RWPE2 (cell line): ENCODE measurements around the gene IRX5.

ENCODE experiments used
- ATAC-seq: fragments of 200-7000 bp; cut with Tn5 transposase; 3 replicates; pipeline ENCODE4 v1.9.1; 2021; ENCODE audit warnings: low read depth
- DNase-seq: peaks from one replicate; pipeline ENCODE4 v3.0.0-alpha.2; 2020; ENCODE audit warnings: low spot score
- H3K27ac ChIP-seq: fragments of 450-650 bp; 2 replicates; pipeline ENCODE4 v1.5.1; 2017; ENCODE audit warnings: mild to moderate bottlenecking; ENCODE audit not compliant: poor library complexity, severe bottlenecking
- H3K27me3 ChIP-seq: fragments of 250-450 bp; sonication (Bioruptor Pico); 2 replicates; pipeline ENCODE4 v1.5.1; 2021; ENCODE audit warnings: mild to moderate bottlenecking, moderate library complexity; ENCODE audit not compliant: insufficient read depth, poor library complexity, severe bottlenecking
- H3K36me3 ChIP-seq: fragments of 250-450 bp; sonication (Bioruptor Pico); 2 replicates; pipeline ENCODE4 v1.5.1; 2020; ENCODE audit warnings: low read depth, mild to moderate bottlenecking, moderate library complexity
- H3K4me1 ChIP-seq: fragments of 250-450 bp; sonication (Bioruptor Pico); 2 replicates; pipeline ENCODE4 v1.5.1; 2021; ENCODE audit warnings: mild to moderate bottlenecking, moderate library complexity; ENCODE audit not compliant: insufficient read depth, poor library complexity, severe bottlenecking
- H3K4me3 ChIP-seq: fragments of 250-450 bp; sonication (Bioruptor Pico); 2 replicates; pipeline ENCODE4 v1.5.1; 2021; ENCODE audit warnings: mild to moderate bottlenecking, moderate library complexity; ENCODE audit not compliant: severe bottlenecking
- H3K9me3 ChIP-seq: fragments of 250-450 bp; sonication (Bioruptor Pico); 2 replicates; pipeline ENCODE4 v1.5.1; 2021; ENCODE audit warnings: mild to moderate bottlenecking, moderate library complexity; ENCODE audit not compliant: severe bottlenecking
- TF ChIP-seq, protein P1 (sequence below): fragments of 450-650 bp; IDR thresholded peaks from one replicate; pipeline ENCODE4 v1.5.1; 2017; ENCODE audit warnings: mild to moderate bottlenecking, moderate library complexity; ENCODE audit not compliant: poor library complexity, severe bottlenecking

IRX5 gene

DNA sequence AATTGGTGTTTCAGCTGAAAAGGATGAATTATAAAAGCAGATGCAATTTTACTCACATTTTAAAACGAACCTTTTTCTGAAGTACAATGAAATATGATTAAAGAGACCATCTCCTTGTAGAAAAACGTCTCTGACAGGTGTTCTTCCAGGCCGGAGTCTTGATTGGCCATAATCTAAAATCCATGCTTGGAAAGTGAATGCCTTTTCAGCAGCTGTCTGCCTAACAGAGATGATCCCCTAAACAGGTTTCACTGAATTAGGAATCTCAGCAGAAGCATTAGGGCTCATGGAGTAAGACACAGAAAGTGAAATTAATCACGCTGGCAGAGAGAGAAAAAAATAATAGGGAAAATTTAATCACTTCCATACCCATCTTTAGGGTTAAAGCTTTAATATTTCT, 39.3 kb upstream of the IRX5 start:
- H3K9me3 ChIP-seq, result no peaks in the 10 kb centered on the region
- H3K4me1 ChIP-seq, result no peaks in the 10 kb centered on the region
- ATAC-seq (no peak), DNase-seq (no peak)
- H3K27ac ChIP-seq, result no peak overlapping the region
- no peaks in the 10 kb centered on the region for H3K27me3 ChIP-seq
- TF ChIP-seq, protein P1, sequence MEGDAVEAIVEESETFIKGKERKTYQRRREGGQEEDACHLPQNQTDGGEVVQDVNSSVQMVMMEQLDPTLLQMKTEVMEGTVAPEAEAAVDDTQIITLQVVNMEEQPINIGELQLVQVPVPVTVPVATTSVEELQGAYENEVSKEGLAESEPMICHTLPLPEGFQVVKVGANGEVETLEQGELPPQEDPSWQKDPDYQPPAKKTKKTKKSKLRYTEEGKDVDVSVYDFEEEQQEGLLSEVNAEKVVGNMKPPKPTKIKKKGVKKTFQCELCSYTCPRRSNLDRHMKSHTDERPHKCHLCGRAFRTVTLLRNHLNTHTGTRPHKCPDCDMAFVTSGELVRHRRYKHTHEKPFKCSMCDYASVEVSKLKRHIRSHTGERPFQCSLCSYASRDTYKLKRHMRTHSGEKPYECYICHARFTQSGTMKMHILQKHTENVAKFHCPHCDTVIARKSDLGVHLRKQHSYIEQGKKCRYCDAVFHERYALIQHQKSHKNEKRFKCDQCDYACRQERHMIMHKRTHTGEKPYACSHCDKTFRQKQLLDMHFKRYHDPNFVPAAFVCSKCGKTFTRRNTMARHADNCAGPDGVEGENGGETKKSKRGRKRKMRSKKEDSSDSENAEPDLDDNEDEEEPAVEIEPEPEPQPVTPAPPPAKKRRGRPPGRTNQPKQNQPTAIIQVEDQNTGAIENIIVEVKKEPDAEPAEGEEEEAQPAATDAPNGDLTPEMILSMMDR, result no peak
- H3K4me3 ChIP-seq, result no peak overlapping the region
- no peaks in the 10 kb centered on the region for H3K36me3 ChIP-seq

DNA sequence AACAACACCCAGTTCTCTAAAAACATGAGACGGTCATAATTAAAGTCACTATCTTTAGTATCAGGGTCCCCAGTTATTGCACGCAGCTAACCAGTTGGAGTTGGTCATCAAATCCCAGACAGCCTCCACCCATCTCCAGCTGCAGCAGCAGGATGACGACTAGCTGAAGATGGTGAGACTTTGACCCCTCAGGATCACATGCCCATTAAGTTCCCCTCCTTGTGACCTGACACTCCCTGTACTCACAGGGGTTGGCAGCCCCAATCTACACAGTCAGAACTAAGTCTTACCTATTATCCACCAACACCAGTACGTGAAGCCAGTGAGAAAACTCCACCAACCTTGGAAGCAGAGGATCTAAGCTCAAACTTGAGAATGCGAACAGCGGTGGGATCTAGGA, 37.7 kb upstream of the IRX5 start:
- DNase-seq, result no peak
- no peaks in the 10 kb centered on the region for H3K4me1 ChIP-seq
- no peaks in the 10 kb centered on the region for H3K36me3 ChIP-seq
- TF ChIP-seq, protein P1, result no peak
- no peaks in the 10 kb centered on the region for H3K9me3 ChIP-seq
- H3K4me3 ChIP-seq, result no peak overlapping the region
- ATAC-seq, result no peak
- H3K27me3 ChIP-seq, result no peaks in the 10 kb centered on the region
- no peak overlapping the region for H3K27ac ChIP-seq

DNA sequence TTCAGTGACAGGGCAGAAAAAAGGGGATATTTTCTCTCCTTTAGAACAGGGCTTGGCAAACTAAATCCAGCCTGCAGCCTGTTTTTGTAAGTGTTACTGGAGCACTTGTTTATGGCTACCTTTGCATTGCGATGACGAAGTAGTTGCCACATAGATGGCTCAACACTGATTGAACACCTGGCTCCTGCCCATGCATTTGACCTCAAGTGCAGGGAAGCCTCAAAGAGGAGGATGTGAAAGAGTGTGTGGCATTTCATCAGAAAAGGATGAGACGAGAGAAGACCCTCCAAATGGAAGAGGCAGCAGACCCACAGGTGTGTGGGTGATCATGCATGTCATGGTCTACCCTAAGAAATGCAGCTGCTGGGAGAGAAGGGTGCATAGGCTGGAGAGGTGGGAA, 32.7 kb upstream of the IRX5 start:
- H3K27me3 ChIP-seq, result no peaks in the 10 kb centered on the region
- H3K36me3 ChIP-seq, result no peaks in the 10 kb centered on the region
- TF ChIP-seq, protein P1, result no peak
- H3K27ac ChIP-seq, result no peak overlapping the region
- ATAC-seq, result no peak
- no peak overlapping the region for H3K4me3 ChIP-seq
- H3K9me3 ChIP-seq, result no peaks in the 10 kb centered on the region
- H3K4me1 ChIP-seq, result no peaks in the 10 kb centered on the region
- DNase-seq, result no peak

DNA sequence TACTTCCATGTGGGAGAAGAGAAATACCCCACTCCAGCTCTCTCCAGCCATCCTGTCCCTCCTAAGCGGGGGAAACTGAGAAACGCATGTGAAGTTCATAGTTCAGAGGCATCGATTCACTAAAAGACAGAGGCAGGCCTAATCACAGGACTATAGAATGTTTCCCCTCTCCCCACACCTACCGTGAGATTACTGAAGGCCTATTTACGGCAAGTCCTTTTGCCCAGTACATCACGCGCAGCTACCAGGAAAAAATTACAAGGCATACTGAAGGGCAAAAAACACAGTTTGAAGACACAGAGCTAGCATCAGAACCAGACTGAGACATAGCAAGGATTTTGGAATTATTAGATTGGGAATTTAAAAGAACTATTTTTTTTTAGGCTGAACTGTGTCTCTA, 29.1 kb upstream of the IRX5 start:
- ATAC-seq, result no peak
- DNase-seq, result no peak
- no peak overlapping the region for H3K27ac ChIP-seq
- H3K4me3 ChIP-seq, result no peak overlapping the region
- H3K36me3 ChIP-seq, result no peaks in the 10 kb centered on the region
- TF ChIP-seq, protein P1, result no peak
- H3K9me3 ChIP-seq, result peaks cover 1% of the 10 kb centered on the region
- H3K27me3 ChIP-seq, result no peaks in the 10 kb centered on the region
- no peaks in the 10 kb centered on the region for H3K4me1 ChIP-seq

DNA sequence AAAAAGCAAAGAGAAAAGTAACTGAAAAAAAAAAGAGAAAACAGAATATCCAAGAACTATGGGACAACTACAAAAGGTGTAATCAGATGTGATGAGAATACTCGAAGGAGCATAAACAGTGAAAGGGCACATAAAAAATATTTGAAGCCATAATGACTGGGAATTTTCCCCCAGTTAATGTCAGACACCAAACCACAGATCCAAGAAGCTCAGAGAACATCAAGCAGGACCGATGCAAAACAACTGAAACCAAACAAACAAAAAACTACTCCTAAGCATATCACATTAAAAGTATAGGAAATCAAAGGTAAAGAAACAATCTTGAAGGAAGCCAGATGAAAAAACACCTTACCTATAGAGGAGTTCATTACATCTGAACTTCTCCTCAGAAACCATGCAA, 27.6 kb upstream of the IRX5 start:
- TF ChIP-seq, protein P1, result no peak
- H3K27me3 ChIP-seq, result no peaks in the 10 kb centered on the region

More for the DNA sequence above, 27.6 kb upstream of the IRX5 start:
- H3K27ac ChIP-seq, result no peak overlapping the region
- H3K4me1 ChIP-seq, result no peaks in the 10 kb centered on the region
- ATAC-seq, result no peak
- no peak overlapping the region for H3K4me3 ChIP-seq
- peaks cover 1% of the 10 kb centered on the region for H3K9me3 ChIP-seq
- no peaks in the 10 kb centered on the region for H3K36me3 ChIP-seq
- no peak for DNase-seq
